ENCODE data around the gene ARHGEF2. TPM values are rescaled to one million over a fixed set of nuclear protein-coding genes. Genes with fewer than 3 reads are reported as not detected.

The ARHGEF2 gene
- total and polyA plus RNA-seq, 2 of the 13 experiments (the other 11 are each of a cell fraction or from before 2014, with no cell fraction given), result 16.1 to 32.1 TPM

DNA sequence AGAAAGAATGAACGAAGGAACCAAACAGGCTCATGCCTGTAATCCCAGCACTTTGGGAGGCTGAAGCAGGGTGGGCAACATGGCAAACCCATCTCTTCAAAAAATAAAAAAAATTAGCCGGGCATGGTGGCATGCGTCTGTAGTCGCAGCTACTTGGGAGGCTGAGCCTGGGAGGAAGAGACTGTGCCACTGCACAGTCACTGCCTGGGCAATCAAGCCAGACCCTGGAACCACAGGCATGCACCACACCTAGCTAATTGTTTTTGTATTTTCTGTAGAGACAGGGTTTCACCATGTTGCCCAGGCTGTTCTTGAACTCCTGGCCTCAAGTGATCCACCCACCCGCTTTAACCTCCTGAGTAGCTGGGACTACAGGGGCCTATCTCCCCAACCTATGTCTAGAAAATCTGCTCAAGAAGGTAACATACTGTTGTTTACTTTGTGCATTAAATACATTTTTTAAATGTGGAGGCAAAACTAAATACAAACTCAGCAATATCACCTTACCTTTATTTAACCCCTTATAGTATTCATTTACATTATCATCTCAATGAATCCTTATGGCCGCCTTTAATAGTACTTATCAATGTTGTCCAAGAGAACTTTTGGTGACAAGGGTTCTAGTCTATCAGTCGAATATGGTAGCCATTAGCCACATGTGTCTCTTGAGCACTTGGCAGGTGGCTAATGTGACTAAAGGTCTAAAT is 46.9 kb downstream of the ARHGEF2 start (continued):
- TF ChIP-seq, protein P1, sequence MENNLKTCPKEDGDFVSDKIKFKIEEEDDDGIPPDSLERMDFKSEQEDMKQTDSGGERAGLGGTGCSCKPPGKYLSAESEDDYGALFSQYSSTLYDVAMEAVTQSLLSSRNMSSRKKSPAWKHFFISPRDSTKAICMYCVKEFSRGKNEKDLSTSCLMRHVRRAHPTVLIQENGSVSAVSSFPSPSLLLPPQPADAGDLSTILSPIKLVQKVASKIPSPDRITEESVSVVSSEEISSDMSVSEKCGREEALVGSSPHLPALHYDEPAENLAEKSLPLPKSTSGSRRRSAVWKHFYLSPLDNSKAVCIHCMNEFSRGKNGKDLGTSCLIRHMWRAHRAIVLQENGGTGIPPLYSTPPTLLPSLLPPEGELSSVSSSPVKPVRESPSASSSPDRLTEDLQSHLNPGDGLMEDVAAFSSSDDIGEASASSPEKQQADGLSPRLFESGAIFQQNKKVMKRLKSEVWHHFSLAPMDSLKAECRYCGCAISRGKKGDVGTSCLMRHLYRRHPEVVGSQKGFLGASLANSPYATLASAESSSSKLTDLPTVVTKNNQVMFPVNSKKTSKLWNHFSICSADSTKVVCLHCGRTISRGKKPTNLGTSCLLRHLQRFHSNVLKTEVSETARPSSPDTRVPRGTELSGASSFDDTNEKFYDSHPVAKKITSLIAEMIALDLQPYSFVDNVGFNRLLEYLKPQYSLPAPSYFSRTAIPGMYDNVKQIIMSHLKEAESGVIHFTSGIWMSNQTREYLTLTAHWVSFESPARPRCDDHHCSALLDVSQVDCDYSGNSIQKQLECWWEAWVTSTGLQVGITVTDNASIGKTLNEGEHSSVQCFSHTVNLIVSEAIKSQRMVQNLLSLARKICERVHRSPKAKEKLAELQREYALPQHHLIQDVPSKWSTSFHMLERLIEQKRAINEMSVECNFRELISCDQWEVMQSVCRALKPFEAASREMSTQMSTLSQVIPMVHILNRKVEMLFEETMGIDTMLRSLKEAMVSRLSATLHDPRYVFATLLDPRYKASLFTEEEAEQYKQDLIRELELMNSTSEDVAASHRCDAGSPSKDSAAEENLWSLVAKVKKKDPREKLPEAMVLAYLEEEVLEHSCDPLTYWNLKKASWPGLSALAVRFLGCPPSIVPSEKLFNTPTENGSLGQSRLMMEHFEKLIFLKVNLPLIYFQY (CRISPR knock-in tag; IDR thresholded peaks at IDR 0.05; ENCODE audit: borderline replicate concordance), result no peak
- TF ChIP-seq GTF2F1 (IDR thresholded peaks at IDR 0.05; ENCODE audit: low read length) (no peak), ZNF326 (CRISPR knock-in tag; IDR thresholded peaks at IDR 0.05; ENCODE audit: borderline replicate concordance) (no peak), MAFK (conservative IDR thresholded peaks at IDR 0.05 in 1 of 2, IDR thresholded peaks at IDR 0.05 in 1 of 2; ENCODE audit: low read length in 2 of 2) (peak in 1 of 2 experiments; percentile 25; a peak in 1 of 4 replicates), PHF8 (CRISPR knock-in tag; IDR thresholded peaks at IDR 0.05) (no peak), POGZ (CRISPR knock-in tag; IDR thresholded peaks at IDR 0.05) (no peak), BORCS8-MEF2B (CRISPR knock-in tag; IDR thresholded peaks at IDR 0.05) (no peak)
- TF ChIP-seq, protein P2, sequence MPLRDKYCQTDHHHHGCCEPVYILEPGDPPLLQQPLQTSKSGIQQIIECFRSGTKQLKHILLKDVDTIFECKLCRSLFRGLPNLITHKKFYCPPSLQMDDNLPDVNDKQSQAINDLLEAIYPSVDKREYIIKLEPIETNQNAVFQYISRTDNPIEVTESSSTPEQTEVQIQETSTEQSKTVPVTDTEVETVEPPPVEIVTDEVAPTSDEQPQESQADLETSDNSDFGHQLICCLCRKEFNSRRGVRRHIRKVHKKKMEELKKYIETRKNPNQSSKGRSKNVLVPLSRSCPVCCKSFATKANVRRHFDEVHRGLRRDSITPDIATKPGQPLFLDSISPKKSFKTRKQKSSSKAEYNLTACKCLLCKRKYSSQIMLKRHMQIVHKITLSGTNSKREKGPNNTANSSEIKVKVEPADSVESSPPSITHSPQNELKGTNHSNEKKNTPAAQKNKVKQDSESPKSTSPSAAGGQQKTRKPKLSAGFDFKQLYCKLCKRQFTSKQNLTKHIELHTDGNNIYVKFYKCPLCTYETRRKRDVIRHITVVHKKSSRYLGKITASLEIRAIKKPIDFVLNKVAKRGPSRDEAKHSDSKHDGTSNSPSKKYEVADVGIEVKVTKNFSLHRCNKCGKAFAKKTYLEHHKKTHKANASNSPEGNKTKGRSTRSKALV (CRISPR knock-in tag; IDR thresholded peaks at IDR 0.05), result no peak
- TF ChIP-seq, protein P3, sequence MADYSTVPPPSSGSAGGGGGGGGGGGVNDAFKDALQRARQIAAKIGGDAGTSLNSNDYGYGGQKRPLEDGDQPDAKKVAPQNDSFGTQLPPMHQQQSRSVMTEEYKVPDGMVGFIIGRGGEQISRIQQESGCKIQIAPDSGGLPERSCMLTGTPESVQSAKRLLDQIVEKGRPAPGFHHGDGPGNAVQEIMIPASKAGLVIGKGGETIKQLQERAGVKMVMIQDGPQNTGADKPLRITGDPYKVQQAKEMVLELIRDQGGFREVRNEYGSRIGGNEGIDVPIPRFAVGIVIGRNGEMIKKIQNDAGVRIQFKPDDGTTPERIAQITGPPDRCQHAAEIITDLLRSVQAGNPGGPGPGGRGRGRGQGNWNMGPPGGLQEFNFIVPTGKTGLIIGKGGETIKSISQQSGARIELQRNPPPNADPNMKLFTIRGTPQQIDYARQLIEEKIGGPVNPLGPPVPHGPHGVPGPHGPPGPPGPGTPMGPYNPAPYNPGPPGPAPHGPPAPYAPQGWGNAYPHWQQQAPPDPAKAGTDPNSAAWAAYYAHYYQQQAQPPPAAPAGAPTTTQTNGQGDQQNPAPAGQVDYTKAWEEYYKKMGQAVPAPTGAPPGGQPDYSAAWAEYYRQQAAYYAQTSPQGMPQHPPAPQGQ (CRISPR knock-in tag; IDR thresholded peaks at IDR 0.05; ENCODE audit: borderline replicate concordance), result no peak
- TF ChIP-seq, protein P4, sequence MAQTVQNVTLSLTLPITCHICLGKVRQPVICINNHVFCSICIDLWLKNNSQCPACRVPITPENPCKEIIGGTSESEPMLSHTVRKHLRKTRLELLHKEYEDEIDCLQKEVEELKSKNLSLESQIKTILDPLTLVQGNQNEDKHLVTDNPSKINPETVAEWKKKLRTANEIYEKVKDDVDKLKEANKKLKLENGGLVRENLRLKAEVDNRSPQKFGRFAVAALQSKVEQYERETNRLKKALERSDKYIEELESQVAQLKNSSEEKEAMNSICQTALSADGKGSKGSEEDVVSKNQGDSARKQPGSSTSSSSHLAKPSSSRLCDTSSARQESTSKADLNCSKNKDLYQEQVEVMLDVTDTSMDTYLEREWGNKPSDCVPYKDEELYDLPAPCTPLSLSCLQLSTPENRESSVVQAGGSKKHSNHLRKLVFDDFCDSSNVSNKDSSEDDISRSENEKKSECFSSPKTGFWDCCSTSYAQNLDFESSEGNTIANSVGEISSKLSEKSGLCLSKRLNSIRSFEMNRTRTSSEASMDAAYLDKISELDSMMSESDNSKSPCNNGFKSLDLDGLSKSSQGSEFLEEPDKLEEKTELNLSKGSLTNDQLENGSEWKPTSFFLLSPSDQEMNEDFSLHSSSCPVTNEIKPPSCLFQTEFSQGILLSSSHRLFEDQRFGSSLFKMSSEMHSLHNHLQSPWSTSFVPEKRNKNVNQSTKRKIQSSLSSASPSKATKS (CRISPR knock-in tag; IDR thresholded peaks at IDR 0.05), result no peak
- TF ChIP-seq, protein P5, sequence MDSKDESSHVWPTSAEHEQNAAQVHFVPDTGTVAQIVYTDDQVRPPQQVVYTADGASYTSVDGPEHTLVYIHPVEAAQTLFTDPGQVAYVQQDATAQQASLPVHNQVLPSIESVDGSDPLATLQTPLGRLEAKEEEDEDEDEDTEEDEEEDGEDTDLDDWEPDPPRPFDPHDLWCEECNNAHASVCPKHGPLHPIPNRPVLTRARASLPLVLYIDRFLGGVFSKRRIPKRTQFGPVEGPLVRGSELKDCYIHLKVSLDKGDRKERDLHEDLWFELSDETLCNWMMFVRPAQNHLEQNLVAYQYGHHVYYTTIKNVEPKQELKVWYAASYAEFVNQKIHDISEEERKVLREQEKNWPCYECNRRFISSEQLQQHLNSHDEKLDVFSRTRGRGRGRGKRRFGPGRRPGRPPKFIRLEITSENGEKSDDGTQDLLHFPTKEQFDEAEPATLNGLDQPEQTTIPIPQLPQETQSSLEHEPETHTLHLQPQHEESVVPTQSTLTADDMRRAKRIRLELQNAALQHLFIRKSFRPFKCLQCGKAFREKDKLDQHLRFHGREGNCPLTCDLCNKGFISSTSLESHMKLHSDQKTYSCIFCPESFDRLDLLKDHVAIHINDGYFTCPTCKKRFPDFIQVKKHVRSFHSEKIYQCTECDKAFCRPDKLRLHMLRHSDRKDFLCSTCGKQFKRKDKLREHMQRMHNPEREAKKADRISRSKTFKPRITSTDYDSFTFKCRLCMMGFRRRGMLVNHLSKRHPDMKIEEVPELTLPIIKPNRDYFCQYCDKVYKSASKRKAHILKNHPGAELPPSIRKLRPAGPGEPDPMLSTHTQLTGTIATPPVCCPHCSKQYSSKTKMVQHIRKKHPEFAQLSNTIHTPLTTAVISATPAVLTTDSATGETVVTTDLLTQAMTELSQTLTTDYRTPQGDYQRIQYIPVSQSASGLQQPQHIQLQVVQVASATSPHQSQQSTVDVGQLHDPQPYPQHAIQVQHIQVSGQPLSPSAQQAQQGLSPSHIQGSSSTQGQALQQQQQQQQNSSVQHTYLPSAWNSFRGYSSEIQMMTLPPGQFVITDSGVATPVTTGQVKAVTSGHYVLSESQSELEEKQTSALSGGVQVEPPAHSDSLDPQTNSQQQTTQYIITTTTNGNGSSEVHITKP (CRISPR knock-in tag; IDR thresholded peaks at IDR 0.05; ENCODE audit: low read depth), result no peak

Data from HepG2 (cell line).